ENCODE measurements around the gene MTHFSD. TPM values are rescaled to one million over a fixed set of nuclear protein-coding genes. Genes with fewer than 3 reads are reported as not detected.

Gene MTHFSD
- total RNA-seq, 2 experiments from 2014 or later = 22.2 TPM

- Mint-ChIP-seq H3K4me3 (no peak overlapping the region), H3K4me1 (no peaks in the 10 kb centered on the region), H3K36me3 (ENCODE audit: low read depth) (no peaks in the 10 kb centered on the region), H3K27me3 (peaks cover 59% of the 10 kb centered on the region), H3K27ac (no peak overlapping the region), H3K9me3 (no peaks in the 10 kb centered on the region)
- no peak for DNase-seq
- ChIA-PET POLR2A (no interaction called here), CTCF (interaction anchor here (0.8 to 1.2 kb wide), 3 partner anchors 9 to 301 kb away, joined by 3 read pairs; no protein-coding TSS in a partner anchor)
Measured at GRCh38 chr16:86570558-86571529, 15.8 kb upstream of the MTHFSD start.

- Mint-ChIP-seq H3K36me3 (ENCODE audit: low read depth) (no peaks in the 10 kb centered on the region), H3K27ac (no peak overlapping the region), H3K27me3 (peaks cover 63% of the 10 kb centered on the region), H3K9me3 (no peaks in the 10 kb centered on the region), H3K4me3 (no peak overlapping the region), H3K4me1 (no peaks in the 10 kb centered on the region)
- POLR2A ChIA-PET = no interaction called here
- CTCF ChIA-PET = interaction anchor here (0.8 to 1.2 kb wide), 2 partner anchors 10 to 17 kb away, joined by 3 read pairs; no protein-coding TSS in a partner anchor
- no peak for DNase-seq
Measured at GRCh38 chr16:86569701-86570447, 14.8 kb upstream of the MTHFSD start.

- peaks cover 64% of the 10 kb centered on the region for H3K27me3 Mint-ChIP-seq
- H3K9me3 Mint-ChIP-seq = no peaks in the 10 kb centered on the region
- H3K4me1 Mint-ChIP-seq = peaks cover 4% of the 10 kb centered on the region
- H3K4me3 Mint-ChIP-seq = no peak overlapping the region
- H3K36me3 Mint-ChIP-seq (ENCODE audit: low read depth) = no peaks in the 10 kb centered on the region
- DNase-seq = no peak
- no peak overlapping the region for H3K27ac Mint-ChIP-seq
- ChIA-PET CTCF (no interaction called here), POLR2A (no interaction called here)
Measured at GRCh38 chr16:86568677-86569623, 13.9 kb upstream of the MTHFSD start.

- no peak for DNase-seq
- no peak overlapping the region for H3K27ac Mint-ChIP-seq
- H3K4me3 Mint-ChIP-seq = no peak overlapping the region
- ChIA-PET CTCF (no interaction called here), POLR2A (no interaction called here)
- peaks cover 8% of the 10 kb centered on the region for H3K4me1 Mint-ChIP-seq
- peaks cover 65% of the 10 kb centered on the region for H3K27me3 Mint-ChIP-seq
- no peaks in the 10 kb centered on the region for H3K36me3 Mint-ChIP-seq (ENCODE audit: low read depth)
- no peaks in the 10 kb centered on the region for H3K9me3 Mint-ChIP-seq
Measured at GRCh38 chr16:86567701-86568581, 12.9 kb upstream of the MTHFSD start.

GRCh38 chr16:86566966-86567700, 12.1 kb upstream of the MTHFSD start:
- H3K27me3 Mint-ChIP-seq = peaks cover 66% of the 10 kb centered on the region
- H3K4me3 Mint-ChIP-seq = no peak overlapping the region
- ChIA-PET POLR2A (no interaction called here), CTCF (interaction anchor here (0.9 kb wide), 1 partner anchor 8 kb away, joined by 4 read pairs; no protein-coding TSS in a partner anchor)
- no peak for DNase-seq
- no peak overlapping the region for H3K27ac Mint-ChIP-seq
- H3K4me1 Mint-ChIP-seq = peaks cover 8% of the 10 kb centered on the region
- no peaks in the 10 kb centered on the region for H3K9me3 Mint-ChIP-seq
- H3K36me3 Mint-ChIP-seq (ENCODE audit: low read depth) = no peaks in the 10 kb centered on the region

GRCh38 chr16:86566601-86566965, 11.5 kb upstream of the MTHFSD start, which contains the start of gene FOXC2:
TSS of gene FOXC2 (plus strand) at chr16:86566829. CDS start at chr16:86567336, 507 bp downstream.
- ChIA-PET CTCF (interaction anchor here (0.9 kb wide), 1 partner anchor 9 kb away, joined by 4 read pairs; no protein-coding TSS in a partner anchor), POLR2A (no interaction called here)
- DNase-seq = peak; percentile 35
- H3K36me3 Mint-ChIP-seq (ENCODE audit: low read depth) = no peaks in the 10 kb centered on the region
- no peak within 1 kb of the TSS for H3K4me3 Mint-ChIP-seq
- H3K4me1 Mint-ChIP-seq = peaks cover 8% of the 10 kb centered on the region
- H3K27ac Mint-ChIP-seq = no peak within 1 kb of the TSS
- no peaks in the 10 kb centered on the region for H3K9me3 Mint-ChIP-seq
- H3K27me3 Mint-ChIP-seq = peaks cover 66% of the 10 kb centered on the region

GRCh38 chr16:86565644-86566511, 10.8 kb upstream of the MTHFSD start:
- Mint-ChIP-seq H3K36me3 (ENCODE audit: low read depth) (no peaks in the 10 kb centered on the region), H3K4me3 (no peak overlapping the region), H3K9me3 (no peaks in the 10 kb centered on the region), H3K27me3 (peaks cover 60% of the 10 kb centered on the region), H3K27ac (no peak overlapping the region), H3K4me1 (peaks cover 8% of the 10 kb centered on the region)
- ChIA-PET POLR2A (no interaction called here), CTCF (interaction anchor here (0.9 kb wide), 1 partner anchor 10 kb away, joined by 4 read pairs; no protein-coding TSS in a partner anchor)
- DNase-seq = no peak

- peaks cover 8% of the 10 kb centered on the region for H3K4me1 Mint-ChIP-seq
- peaks cover 54% of the 10 kb centered on the region for H3K27me3 Mint-ChIP-seq
- H3K4me3 Mint-ChIP-seq = no peak overlapping the region
- H3K9me3 Mint-ChIP-seq = no peaks in the 10 kb centered on the region
- H3K27ac Mint-ChIP-seq = no peak overlapping the region
- H3K36me3 Mint-ChIP-seq (ENCODE audit: low read depth) = no peaks in the 10 kb centered on the region
- no peak for DNase-seq
- POLR2A ChIA-PET = no interaction called here
- CTCF ChIA-PET = interaction anchor here (0.6 to 2.3 kb wide), 9 partner anchors 10 to 732 kb away, joined by 3 to 30 read pairs (median 6); partner anchors contain the start of gene MTHFSD
Measured at GRCh38 chr16:86565181-86565631, 10.2 kb upstream of the MTHFSD start.

GRCh38 chr16:86563469-86564345, 8.7 kb upstream of the MTHFSD start:
- ChIA-PET POLR2A (no interaction called here), CTCF (interaction anchor here (0.6 to 2.3 kb wide), 12 partner anchors 8 to 1073 kb away, joined by 3 to 30 read pairs (median 4); partner anchors contain the start of gene MTHFSD)
- H3K36me3 Mint-ChIP-seq (ENCODE audit: low read depth) = no peaks in the 10 kb centered on the region
- peaks cover 8% of the 10 kb centered on the region for H3K4me1 Mint-ChIP-seq
- peaks cover 42% of the 10 kb centered on the region for H3K27me3 Mint-ChIP-seq
- H3K27ac Mint-ChIP-seq = no peak overlapping the region
- DNase-seq = peak; percentile 90
- no peaks in the 10 kb centered on the region for H3K9me3 Mint-ChIP-seq
- H3K4me3 Mint-ChIP-seq = no peak overlapping the region

- Mint-ChIP-seq H3K4me3 (no peak overlapping the region), H3K27ac (no peak overlapping the region), H3K4me1 (peaks cover 8% of the 10 kb centered on the region), H3K9me3 (no peaks in the 10 kb centered on the region), H3K27me3 (peaks cover 37% of the 10 kb centered on the region), H3K36me3 (ENCODE audit: low read depth) (no peaks in the 10 kb centered on the region)
- DNase-seq = no peak
- POLR2A ChIA-PET = no interaction called here
- CTCF ChIA-PET = interaction anchor here (0.6 to 2.0 kb wide), 5 partner anchors 13 to 583 kb away, joined by 3 to 8 read pairs (median 4); no protein-coding TSS in a partner anchor
Measured at GRCh38 chr16:86562356-86562755, 7.3 kb upstream of the MTHFSD start.

Measured in activated CD4-positive, alpha-beta memory T cell treated with anti-CD3 and anti-CD28 coated beads, Interleukin-2, amount 10 ng/mL, durations not matched to agents 7 days and 5 days (primary cell).